GM23338 (cell line): ENCODE data around the gene TUBGCP2. TPM values are rescaled to one million over a fixed set of nuclear protein-coding genes. Genes with fewer than 3 reads are reported as not detected.

Experiments used
- ATAC-seq: fragments of 200-7000 bp; cut with Tn5 transposase; 3 replicates; pipeline ENCODE4 v1.9.1; 2020
- DNase-seq: peaks from one replicate; pipeline ENCODE4 v3.0.0-alpha.2; 2015; ENCODE audit warnings: low spot score
- H2AFZ ChIP-seq: fragments of 200-600 bp; sonication (generic); 2 replicates; pipeline ENCODE4 v1.8.0; 2016; ENCODE audit warnings: antibody characterized with exemption, mild to moderate bottlenecking, moderate library complexity
- H3F3A ChIP-seq: fragments of 200-600 bp; sonication (generic); replicated peaks from 2 replicates; pipeline ENCODE4 v1.8.0; 2017; ENCODE audit warnings: antibody characterized with exemption, mixed run types, low read depth
- H3K27ac ChIP-seq: fragments of 200-600 bp; sonication (generic); 2 replicates; pipeline ENCODE4 v1.6.1; 2016; ENCODE audit warnings: low read depth
- H3K27me3 ChIP-seq: fragments of 200-600 bp; sonication (generic); 2 replicates; pipeline ENCODE4 v1.8.0; 2016; ENCODE audit warnings: mild to moderate bottlenecking, mixed run types, moderate library complexity; ENCODE audit not compliant: insufficient read depth
- H3K36me3 ChIP-seq: fragments of 200-600 bp; sonication (generic); 2 replicates; pipeline ENCODE4 v1.8.0; 2016; ENCODE audit warnings: mild to moderate bottlenecking; ENCODE audit not compliant: insufficient read depth
- H3K4me1 ChIP-seq: fragments of 200-600 bp; sonication (generic); 2 replicates; pipeline ENCODE4 v1.8.0; 2016; ENCODE audit warnings: mild to moderate bottlenecking, moderate library complexity; ENCODE audit not compliant: insufficient read depth
- H3K4me2 ChIP-seq: fragments of 200-600 bp; sonication (generic); 2 replicates; pipeline ENCODE4 v1.7.1; 2017; ENCODE audit warnings: mixed run types
- H3K4me3 ChIP-seq: fragments of 200-600 bp; sonication (generic); 2 replicates; pipeline ENCODE4 v1.6.1; 2016; ENCODE audit warnings: mixed run types
- H3K79me2 ChIP-seq: fragments of 200-600 bp; sonication (generic); replicated peaks from 2 replicates; pipeline ENCODE4 v1.8.0; 2017; ENCODE audit warnings: mild to moderate bottlenecking; ENCODE audit not compliant: insufficient read depth
- H3K9me2 ChIP-seq: fragments of 200-600 bp; sonication (generic); 2 replicates; pipeline ENCODE4 v1.8.0; 2017; ENCODE audit not compliant: insufficient read depth
- H4K20me1 ChIP-seq: fragments of 200-600 bp; sonication (generic); replicated peaks from 2 replicates; pipeline ENCODE4 v1.8.0; 2017; ENCODE audit warnings: mild to moderate bottlenecking; ENCODE audit not compliant: insufficient read depth
- H3K27ac Mint-ChIP-seq: 2 replicates; pipeline ENCODE4 v1.8.0; 2020; ENCODE audit warnings: inconsistent platforms, mild to moderate bottlenecking, moderate library complexity, mixed read lengths
- H3K27me3 Mint-ChIP-seq: 3 replicates; pipeline ENCODE4 v1.8.0; 2022; ENCODE audit warnings: low read depth, mild to moderate bottlenecking, moderate library complexity, mixed read lengths, inconsistent platforms; ENCODE audit not compliant: insufficient read depth, poor library complexity
- H3K36me3 Mint-ChIP-seq: 3 replicates; pipeline ENCODE4 v1.8.0; 2021; ENCODE audit warnings: low read depth, mild to moderate bottlenecking, inconsistent platforms, moderate library complexity, mixed read lengths
- H3K4me1 Mint-ChIP-seq: 3 replicates; pipeline ENCODE4 v1.8.0; 2020; ENCODE audit warnings: mild to moderate bottlenecking, inconsistent platforms, mixed read lengths
- H3K4me3 Mint-ChIP-seq: 3 replicates; pipeline ENCODE4 v1.8.0; 2021; ENCODE audit warnings: moderate library complexity, mild to moderate bottlenecking, inconsistent platforms, mixed read lengths
- H3K9me3 Mint-ChIP-seq: 3 replicates; pipeline ENCODE4 v1.8.0; 2020; ENCODE audit warnings: moderate library complexity, mild to moderate bottlenecking, inconsistent platforms, mixed read lengths
- CREB1 ChIP-seq: fragments of 250-450 bp; sonication (Bioruptor Pico); IDR thresholded peaks from 2 replicates; pipeline ENCODE4 v1.5.0; 2020; ENCODE audit warnings: low read depth, mild to moderate bottlenecking, moderate library complexity
- ETS1 ChIP-seq: IDR thresholded peaks from 2 replicates; pipeline ENCODE4 v1.6.1; 2016; ENCODE audit warnings: antibody characterized with exemption
- EZH2 ChIP-seq: fragments of 200-600 bp; sonication (generic); IDR thresholded peaks from one replicate; pipeline ENCODE4 v1.8.0; 2017; ENCODE audit warnings: antibody characterized with exemption, mild to moderate bottlenecking, low read depth; ENCODE audit not compliant: unreplicated experiment
- EZH2phosphoT487 ChIP-seq: fragments of 200-600 bp; sonication (generic); IDR thresholded peaks from one replicate; pipeline ENCODE4 v1.8.1; 2018; ENCODE audit warnings: antibody characterized with exemption; ENCODE audit not compliant: unreplicated experiment
- JUNB ChIP-seq: IDR thresholded peaks from one replicate; pipeline ENCODE4 v1.6.1; 2016; ENCODE audit warnings: antibody characterized with exemption; ENCODE audit not compliant: unreplicated experiment
- NANOG ChIP-seq: IDR thresholded peaks from 2 replicates; pipeline ENCODE4 v1.6.1; 2016; ENCODE audit warnings: antibody characterized with exemption, borderline replicate concordance
- POLR2AphosphoS5 ChIP-seq: IDR thresholded peaks from 2 replicates; pipeline ENCODE4 v1.6.1; 2016; ENCODE audit warnings: antibody characterized with exemption, low read depth
- REST ChIP-seq: IDR thresholded peaks from one replicate; pipeline ENCODE4 v1.6.1; 2018; ENCODE audit warnings: antibody characterized with exemption; ENCODE audit not compliant: unreplicated experiment
- STAT1 ChIP-seq: IDR thresholded peaks from one replicate; pipeline ENCODE4 v1.6.1; 2016; ENCODE audit warnings: antibody characterized with exemption; ENCODE audit not compliant: unreplicated experiment
- ZNF331 ChIP-seq: fragments of 250-450 bp; sonication (Bioruptor Pico); IDR thresholded peaks from 2 replicates; pipeline ENCODE4 v1.5.0; 2020; ENCODE audit warnings: low read depth, mild to moderate bottlenecking, moderate library complexity
- ZNF462 ChIP-seq: fragments of 250-450 bp; sonication (Bioruptor Pico); IDR thresholded peaks from 2 replicates; pipeline ENCODE4 v1.5.0; 2020; ENCODE audit warnings: mild to moderate bottlenecking, moderate library complexity
- polyA plus RNA-seq: library from polyadenylated mRNA; unstranded; fragments of >200 nt; fragmentation: Nextera tagmentation; extraction: Ambion mirVana; gene quantifications from 2 replicates; pipeline ENCODE4 v1.2.1, GENCODE V29; 2016
- total RNA-seq: library from RNA; depleted of rRNA; stranded (reverse); fragments of >200 nt; shearing (Covaris generic); gene quantifications from 2 replicates; pipeline ENCODE4 v1.2.3, GENCODE V29; 2014

The TUBGCP2 gene
- total and polyA plus RNA-seq, 2 experiments from 2014 or later = 59.6 to 67.7 TPM

- Mint-ChIP-seq H3K36me3 (peaks cover 8% of the 10 kb centered on the region), H3K4me1 (peaks cover 22% of the 10 kb centered on the region), H3K9me3 (peaks cover 9% of the 10 kb centered on the region; the same call in 2 of the 3 replicates), H3K27ac (no peak overlapping the region), H3K27me3 (peaks cover 60% of the 10 kb centered on the region), H3K4me3 (peak overlapping the region; percentile 72)
- Histone ChIP-seq H3K4me3 (peak overlapping the region; percentile 65), H3K9me2 (0 out of 2 replicates have a peak, but pooled peaks cover 3% of the 10 kb centered on the region), H3K27ac (no peak overlapping the region), H2AFZ (no peak overlapping the region), H3K79me2 (no peaks in the 10 kb centered on the region), H3K27me3 (peaks cover 39% of the 10 kb centered on the region), H4K20me1 (no peaks in the 10 kb centered on the region), H3K4me2 (peak overlapping the region; percentile 88), H3F3A (peaks cover 16% of the 10 kb centered on the region; the same call in 1 of the 2 replicates), H3K4me1 (peaks cover 16% of the 10 kb centered on the region; the same call in 1 of the 2 replicates), H3K36me3 (no peaks in the 10 kb centered on the region)
- TF ChIP-seq POLR2AphosphoS5 = no peak; the same call in 1 of the 2 replicates
- TF ChIP-seq EZH2 = no peak
- TF ChIP-seq ETS1 = no peak
- no peak for TF ChIP-seq ZNF462 (CRISPR knock-in tag)
- no peak for TF ChIP-seq REST
- TF ChIP-seq STAT1 = no peak
- no peak for TF ChIP-seq JUNB
- TF ChIP-seq EZH2phosphoT487 = no peak
- TF ChIP-seq CREB1 (CRISPR knock-in tag) = no peak
- no peak for TF ChIP-seq NANOG
- no peak for TF ChIP-seq ZNF331 (CRISPR knock-in tag)
- ATAC-seq (peak; percentile 42), DNase-seq (peak; percentile 73)
These were observed 79.2 kb downstream of the TUBGCP2 start for GRCh38 chr10:133229265-133230043.
